GM12873 (cell line): ENCODE measurements around the gene NSMCE1.

ENCODE experiments used
- TF ChIP-seq, protein P1 (sequence below): IDR thresholded peaks from 2 replicates; pipeline ENCODE4 v1.5.1; 2012; ENCODE audit warnings: low read depth, mild to moderate bottlenecking, moderate library complexity, low read length, control low read depth; ENCODE audit not compliant: insufficient read depth; ENCODE audit errors: missing control alignments

NSMCE1 gene

DNA sequence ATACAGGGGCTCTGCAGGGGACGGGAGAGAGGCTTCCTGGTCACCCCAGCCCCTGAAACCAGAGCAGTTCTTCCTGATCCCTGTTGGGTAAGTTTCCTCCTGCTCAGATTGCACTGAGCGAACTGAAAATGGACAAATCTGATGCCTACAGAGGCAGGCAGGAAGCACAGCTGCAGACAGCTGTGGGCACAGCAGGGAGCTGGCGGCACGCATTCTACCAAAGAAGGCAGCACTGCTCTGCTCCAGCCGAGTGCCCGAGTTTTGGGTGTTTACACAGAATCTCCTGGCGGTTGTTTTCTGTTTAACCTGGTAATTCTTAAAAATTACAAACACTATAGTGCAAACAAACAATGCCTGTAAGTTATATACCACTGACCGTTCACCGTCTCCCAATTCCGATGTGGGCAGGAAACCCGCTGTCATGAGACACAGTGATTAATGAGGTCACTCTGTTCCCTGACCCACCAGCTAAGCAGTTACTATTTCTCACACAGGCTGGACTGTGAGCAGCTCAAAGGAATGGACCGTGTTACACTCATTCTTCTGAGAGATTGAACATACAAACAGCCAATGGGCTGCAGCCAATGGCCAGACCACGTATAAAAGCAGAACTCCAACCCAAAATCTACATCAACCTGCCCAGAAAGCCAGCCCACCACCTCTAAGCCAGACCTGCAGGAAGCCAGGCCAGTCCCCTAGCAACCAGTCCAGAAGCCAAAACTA lies 25.5 kb downstream of the NSMCE1 start:
- TF ChIP-seq, protein P1, sequence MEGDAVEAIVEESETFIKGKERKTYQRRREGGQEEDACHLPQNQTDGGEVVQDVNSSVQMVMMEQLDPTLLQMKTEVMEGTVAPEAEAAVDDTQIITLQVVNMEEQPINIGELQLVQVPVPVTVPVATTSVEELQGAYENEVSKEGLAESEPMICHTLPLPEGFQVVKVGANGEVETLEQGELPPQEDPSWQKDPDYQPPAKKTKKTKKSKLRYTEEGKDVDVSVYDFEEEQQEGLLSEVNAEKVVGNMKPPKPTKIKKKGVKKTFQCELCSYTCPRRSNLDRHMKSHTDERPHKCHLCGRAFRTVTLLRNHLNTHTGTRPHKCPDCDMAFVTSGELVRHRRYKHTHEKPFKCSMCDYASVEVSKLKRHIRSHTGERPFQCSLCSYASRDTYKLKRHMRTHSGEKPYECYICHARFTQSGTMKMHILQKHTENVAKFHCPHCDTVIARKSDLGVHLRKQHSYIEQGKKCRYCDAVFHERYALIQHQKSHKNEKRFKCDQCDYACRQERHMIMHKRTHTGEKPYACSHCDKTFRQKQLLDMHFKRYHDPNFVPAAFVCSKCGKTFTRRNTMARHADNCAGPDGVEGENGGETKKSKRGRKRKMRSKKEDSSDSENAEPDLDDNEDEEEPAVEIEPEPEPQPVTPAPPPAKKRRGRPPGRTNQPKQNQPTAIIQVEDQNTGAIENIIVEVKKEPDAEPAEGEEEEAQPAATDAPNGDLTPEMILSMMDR = no peak

DNA sequence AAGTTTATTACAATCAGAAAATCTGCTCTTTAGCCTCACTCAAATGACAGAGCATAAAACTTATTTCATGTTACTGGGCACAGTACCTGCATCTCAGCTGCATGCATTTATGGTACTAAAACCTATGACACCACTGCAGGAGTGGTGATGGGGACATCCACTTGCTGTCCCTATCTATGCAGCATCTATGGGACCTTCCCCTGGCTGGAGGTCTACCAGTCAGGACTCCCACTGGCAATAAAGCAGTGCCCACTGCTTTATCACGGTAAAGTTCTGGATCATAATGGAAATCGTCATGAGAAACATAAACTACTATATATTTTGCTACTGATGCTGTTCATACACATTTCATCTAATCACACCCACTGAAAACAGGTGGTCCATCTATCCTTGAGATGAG lies 26.2 kb downstream of the NSMCE1 start:
- TF ChIP-seq, protein P1 = no peak

DNA sequence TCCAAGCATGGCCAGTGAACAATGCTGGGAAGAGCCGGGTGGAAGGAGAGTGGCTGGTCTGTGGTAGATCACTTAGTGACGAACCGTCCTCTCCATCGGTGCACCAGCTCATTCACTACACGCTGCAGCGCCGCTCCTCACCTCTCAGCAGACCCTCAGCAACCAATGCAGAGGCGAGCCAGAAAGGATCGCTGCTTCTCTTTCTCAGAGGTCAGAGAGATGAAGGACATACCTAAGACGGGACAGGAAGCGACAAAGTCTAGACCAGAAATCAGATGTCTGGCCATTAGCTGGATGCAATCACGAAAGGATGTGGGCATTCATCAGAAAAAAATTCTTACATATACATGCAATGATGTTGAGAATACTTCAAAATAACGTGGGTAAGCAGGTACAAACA lies 26.9 kb downstream of the NSMCE1 start:
- TF ChIP-seq, protein P1 = no peak

DNA sequence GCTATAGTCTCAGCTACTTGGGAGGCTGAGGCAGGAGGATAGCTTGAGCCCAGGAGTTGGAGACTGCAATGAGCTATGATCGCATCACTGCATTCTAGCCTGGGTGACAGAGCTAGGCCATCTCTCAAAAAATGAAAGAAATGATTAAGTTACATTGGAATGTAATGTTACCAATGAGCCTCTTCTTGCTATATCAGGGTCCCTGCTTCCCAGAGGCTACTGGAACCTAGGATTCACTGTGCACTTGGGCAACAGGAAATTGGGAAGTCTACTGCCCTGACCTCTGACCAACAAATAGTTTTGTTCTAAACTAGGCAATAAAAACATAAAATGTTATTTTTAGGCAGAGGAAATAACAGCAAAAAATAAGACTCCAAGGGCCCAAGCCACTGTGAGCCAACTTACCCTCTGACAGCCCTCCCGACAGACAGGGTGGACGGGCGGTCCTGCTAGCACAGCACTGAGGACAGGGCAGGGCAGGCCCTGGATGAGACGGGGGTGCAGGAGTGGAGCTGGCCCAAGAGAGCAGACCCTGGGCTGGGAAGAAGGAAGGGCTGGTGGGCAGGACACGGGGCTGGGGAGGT lies 27.5 kb downstream of the NSMCE1 start:
- TF ChIP-seq, protein P1 = no peak

DNA sequence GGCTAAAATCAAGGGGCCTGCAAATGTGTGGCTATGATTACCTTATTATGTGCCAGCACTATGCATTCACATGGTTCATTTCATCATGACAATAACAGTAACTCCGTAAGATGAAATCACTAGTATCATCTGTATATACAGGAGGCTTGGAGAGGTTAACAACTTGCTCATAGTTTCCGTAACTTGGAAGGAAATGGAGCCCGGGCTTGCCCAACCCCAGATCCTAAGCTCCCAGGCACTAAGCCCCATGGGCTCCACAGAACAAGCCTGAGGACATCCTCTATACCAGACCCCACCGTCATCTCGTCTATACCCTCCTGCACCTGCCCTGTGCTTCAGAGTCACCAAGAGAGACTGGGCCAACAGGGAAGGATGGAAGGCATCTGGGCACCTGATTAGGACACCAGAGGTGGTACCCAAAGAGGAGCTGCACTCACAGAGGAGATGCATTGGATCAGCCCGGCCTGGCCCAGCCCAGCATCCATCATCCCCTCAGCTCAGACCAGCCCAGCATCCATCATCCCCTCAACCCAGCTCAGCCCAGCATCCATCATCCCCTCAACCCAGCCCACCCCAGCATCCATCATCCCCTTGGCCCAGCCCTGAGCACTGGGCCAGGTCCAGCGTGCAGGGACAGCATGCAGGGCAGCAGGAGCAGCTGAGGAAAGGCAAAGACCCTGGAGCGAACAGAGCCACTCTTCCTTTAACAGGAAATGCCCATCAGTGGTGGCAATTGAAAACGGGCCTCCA lies 28.5 kb downstream of the NSMCE1 start:
- TF ChIP-seq, protein P1 = no peak

DNA sequence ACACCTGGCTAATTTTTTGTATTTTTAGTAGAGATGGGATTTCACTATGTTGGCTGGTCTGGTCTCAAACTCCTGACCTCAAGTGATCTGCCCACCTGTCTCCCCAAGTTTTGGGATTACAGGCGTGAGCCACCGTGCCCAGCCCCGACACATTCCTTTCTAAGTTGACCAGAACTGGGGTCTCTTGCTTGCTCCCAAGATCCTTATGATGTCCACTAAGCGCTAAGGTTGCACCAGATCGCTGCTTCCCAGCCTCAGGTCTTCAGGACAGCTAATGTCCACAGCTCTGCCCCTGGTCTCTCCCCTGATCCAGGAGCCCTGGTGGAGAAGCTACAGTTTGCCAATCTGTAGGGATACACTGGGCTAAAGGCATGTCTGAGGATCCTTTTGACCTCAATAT lies 29.5 kb downstream of the NSMCE1 start:
- TF ChIP-seq, protein P1 = no peak

DNA sequence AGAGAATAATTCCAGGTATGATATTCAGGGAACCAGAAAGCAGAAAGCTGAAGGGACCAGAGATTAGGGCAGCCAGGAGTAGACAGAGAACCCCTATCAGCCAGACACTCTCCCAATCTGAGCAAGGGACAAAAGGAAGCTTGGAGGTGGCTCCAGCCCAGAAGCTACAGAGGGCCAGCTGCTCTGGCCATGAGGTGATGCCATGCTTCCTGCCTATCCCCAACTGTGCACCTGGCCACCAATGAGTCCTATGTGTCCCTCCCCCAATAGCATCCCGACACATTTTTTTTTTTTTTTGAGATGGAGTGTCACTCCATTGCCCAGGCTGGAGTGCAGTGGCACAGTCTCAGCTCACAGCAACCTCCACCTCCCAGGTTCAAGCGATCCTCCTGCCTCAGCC lies 30.0 kb downstream of the NSMCE1 start:
- TF ChIP-seq, protein P1 = no peak
